Stimulated activated naive CD4-positive, alpha-beta T cell treated with Interleukin-2 at 50 U/mL for 16 hours (primary cell): ENCODE data around the gene TGFBR1.
A peak's percentile ranks its signal among the peaks of the same experiment; 100 is the strongest.

ENCODE experiments used
- DNase-seq: peaks from one replicate; lab custom pipeline; 2025; lab: John Stamatoyannopoulos, UW

TGFBR1 gene

GRCh38 chr9:99107421-99107820, 2.5 kb downstream of the TGFBR1 start:
- DNase-seq: no peak

DNA sequence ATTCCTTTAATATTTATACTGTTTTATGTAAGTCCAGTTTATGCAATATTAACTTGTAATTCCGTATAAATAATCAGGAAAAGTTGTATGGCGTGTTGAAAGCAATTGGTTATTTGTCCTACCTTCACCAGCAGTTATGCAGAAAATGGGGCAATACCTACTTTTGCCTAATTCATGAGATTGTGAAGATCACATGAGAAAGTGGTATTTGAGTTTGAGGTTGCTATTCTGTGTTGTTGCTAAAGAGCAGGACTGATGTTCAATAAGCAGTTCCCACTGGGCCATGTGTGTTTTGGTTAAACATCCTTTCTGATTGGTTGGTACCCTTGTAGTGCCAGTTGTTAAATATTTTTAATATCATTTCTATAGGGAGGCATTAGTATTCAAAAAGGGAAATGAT, 3.2 kb downstream of the TGFBR1 start:
- no peak for DNase-seq

- no peak for DNase-seq
Measured at GRCh38 chr9:99109522-99109921, 4.6 kb downstream of the TGFBR1 start.

GRCh38 chr9:99112750-99113413, 8.0 kb downstream of the TGFBR1 start:
- no peak for DNase-seq

DNA sequence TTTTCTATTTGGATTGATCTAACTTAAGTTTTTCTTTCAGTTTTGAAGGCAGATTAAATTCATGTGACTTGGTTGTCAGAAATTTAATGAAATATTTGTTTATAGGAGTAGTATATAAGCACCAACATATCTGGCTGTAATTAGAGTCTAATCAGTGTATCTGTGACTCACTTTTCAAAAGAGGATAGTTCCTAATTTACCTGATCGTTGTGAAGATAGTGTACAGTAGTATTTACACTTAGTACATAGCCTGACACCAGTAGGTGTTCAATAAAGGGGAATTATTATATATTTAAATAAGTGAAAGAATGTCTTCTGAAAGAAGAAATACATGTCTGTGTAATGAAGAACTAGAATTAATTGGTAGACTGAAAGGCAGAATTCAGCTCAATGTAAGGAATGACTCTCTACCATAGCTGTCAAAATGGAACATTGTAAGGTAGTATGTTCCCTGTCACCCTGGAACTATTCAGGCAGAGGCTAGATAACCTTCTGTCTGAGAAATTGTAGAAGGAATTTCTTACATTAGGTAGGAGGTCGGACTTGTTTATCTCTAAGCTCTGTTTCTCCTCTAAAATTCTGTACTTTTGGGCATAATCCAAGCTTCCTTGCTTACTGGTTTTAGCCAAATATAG, 8.6 kb downstream of the TGFBR1 start:
- no peak for DNase-seq

DNA sequence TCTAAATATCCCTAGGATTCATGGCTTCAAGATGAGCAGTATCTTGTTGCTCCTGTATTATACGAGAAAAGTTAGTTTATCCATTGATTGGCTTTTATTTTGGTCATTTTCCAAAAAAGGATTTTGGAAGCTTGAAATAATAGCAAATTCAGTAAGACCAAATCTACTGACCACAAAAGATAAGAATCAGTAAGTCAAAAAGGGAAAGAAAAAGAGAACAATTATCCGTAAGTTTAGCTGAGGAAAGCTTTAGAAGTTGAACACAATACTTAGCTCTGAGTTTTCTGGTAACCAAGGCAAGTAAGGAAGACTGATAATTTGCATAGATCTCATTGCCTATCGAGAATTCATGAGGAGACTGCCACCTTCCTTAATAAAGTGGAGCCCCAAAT, 9.1 kb downstream of the TGFBR1 start:
- no peak for DNase-seq

DNA sequence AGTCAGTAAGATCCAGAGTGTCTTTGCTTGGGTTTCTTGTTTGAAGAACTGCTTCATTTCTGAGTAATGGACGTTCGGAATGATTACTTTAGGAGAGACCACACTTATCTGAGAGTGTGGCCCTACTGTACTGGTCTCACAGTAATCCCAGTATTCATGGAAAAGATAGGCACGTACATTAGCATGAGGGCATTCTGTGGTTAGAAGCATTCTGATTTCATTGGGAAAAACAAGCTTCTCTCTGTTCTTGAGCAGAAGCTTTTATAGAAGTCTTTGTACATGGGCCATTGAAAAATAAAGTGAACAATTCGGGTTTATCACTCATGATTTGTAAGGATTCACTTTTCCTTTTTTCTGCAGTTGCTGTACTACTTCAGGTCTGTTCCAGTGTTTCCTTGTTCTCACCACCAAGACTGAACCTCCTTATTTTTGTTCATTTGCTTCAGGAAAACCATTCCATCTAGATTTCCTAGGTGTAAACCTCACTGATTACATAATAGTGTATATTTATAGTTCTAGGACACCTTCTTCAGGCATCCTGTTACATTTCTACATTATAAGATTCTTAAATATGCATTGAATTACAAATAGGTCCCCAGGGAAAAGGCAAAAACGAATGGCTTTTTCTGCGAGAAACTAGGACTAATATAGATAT, 10.1 kb downstream of the TGFBR1 start:
- DNase-seq: no peak

DNA sequence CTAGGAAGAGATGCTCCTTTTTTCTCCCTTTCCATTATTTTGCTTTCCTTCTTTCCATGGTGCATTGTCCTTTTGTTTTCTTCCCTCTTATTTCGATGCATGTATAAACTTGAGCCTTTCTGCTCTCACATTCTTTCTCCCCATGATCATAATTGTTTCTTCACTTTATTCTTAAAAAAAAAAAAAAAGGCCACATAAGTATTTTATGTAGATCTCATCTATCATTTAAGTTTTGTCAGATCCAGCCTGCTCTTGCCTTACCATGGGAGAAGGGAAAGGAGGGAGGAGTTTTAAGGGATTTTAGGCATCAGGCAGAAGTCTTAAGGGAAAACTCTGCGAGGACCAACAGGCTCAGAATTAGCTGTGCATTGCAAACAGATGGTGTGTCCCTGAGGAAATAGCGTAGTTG, 11.1 kb downstream of the TGFBR1 start:
- DNase-seq: no peak

- DNase-seq: peak; percentile 28
Measured at GRCh38 chr9:99118782-99119466, 14.0 kb downstream of the TGFBR1 start.

- DNase-seq: no peak
Measured at GRCh38 chr9:99119976-99120655, 15.2 kb downstream of the TGFBR1 start.

DNA sequence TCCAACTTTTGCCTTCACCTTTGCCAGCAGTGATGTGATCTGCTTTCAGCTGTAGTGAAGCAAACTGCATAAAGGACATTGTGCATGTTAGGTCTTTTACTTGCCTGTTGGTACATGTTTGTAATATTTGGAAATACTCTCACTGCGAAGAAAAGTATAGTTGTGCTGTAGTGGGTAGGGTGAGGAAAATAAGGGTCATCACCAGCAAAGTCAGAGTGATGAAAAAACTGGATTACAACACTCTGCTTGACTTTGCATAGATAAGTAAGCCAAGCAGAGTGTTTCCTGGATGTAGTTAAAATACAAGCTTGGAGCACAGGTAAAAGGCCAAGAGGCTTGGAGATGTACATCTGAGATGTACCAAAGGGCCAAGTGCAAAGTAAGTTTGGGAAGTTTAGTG, 16.7 kb downstream of the TGFBR1 start:
- DNase-seq: no peak

GRCh38 chr9:99124534-99125255, 19.8 kb downstream of the TGFBR1 start:
- no peak for DNase-seq

- no peak for DNase-seq
Measured at GRCh38 chr9:99125446-99125845, 20.5 kb downstream of the TGFBR1 start.

GRCh38 chr9:99126312-99126711, 21.4 kb downstream of the TGFBR1 start:
- DNase-seq: no peak

- DNase-seq: no peak
Measured at GRCh38 chr9:99127356-99128132, 22.6 kb downstream of the TGFBR1 start.

- no peak for DNase-seq
Measured at GRCh38 chr9:99128133-99128406, 23.2 kb downstream of the TGFBR1 start.

- DNase-seq: no peak
Measured at GRCh38 chr9:99129091-99129490, 24.2 kb downstream of the TGFBR1 start.

DNA sequence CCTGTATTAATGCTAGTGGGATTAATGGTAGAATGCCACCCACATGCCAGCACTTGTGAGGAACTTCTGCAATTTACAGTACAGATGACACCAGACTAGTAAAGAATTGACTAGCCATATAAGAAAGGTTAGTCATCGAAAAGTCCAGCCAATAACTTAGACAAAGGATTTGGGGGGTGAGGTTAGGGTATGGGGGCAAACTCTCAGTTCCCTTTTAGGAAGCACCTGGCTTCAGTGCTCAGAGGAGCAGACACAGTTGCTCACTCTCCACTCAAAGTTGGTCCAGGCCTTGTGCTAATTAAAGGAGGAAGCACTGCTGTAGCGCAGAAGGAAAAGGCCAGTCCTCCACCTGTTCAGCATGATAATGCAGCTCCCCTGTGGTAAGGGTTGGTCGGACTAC, 25.2 kb downstream of the TGFBR1 start:
- DNase-seq: no peak

- no peak for DNase-seq
Measured at GRCh38 chr9:99133145-99133544, 28.2 kb downstream of the TGFBR1 start.

DNA sequence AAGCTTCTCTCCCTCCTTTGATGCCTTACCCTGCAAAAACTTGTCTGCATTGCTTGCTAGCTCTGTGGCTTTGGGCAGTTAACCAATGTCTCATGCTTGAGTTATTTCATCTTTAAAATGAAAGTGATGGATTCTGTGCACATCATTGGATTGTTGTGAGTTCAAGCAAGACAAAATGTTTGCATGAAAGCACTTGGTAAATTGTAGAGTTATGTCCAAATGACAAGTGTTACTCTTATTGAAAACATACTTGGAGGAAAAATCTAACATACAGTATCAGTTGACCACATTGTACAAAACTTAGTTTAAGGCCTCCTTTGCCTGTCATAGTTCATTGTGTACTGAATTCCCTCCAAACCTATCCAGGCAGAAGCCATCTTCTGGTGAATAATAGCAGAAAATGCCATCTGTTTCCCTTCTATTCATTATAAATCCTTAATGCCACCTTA, 30.0 kb downstream of the TGFBR1 start:
- DNase-seq: no peak

GRCh38 chr9:99135456-99135855, 30.5 kb downstream of the TGFBR1 start:
- no peak for DNase-seq
